Right lobe of liver (tissue), 4 donors: ENCODE results near the gene PIANP.

Source experiments
- CTCF ChIP-seq, 4 donors: fragments of 200-600 bp in 3 of 4; fragments of 450-650 bp in 1 of 4; IDR thresholded peaks; one replicate each; pipeline versions ENCODE4 v1.5.1 to v1.8.0; 2016 to 2022; ENCODE audit warnings: antibody characterized with exemption in 4 of 4, mild to moderate bottlenecking in 2 of 4
- POLR2A ChIP-seq: fragments of 450-650 bp; IDR thresholded peaks from one replicate; pipeline ENCODE4 v1.6.1; 2017; ENCODE audit warnings: antibody characterized with exemption, mild to moderate bottlenecking
- donor health status: DM: no; HTN: no; CAD: no.
- donor health status: DM: no; HTN: no; CAD: no.
- donor health status: DM: no; HTN: yes; CAD: no.

GRCh38 chr12:6735448-6736191, 35.0 kb upstream of the PIANP start:
- TF ChIP-seq CTCF (IDR thresholded peaks at IDR 0.05) (peak; percentile 79 to 87 (median 85)), POLR2A (no peak)
